ENCODE results near the gene SAMM50.
"Not testable (repeated sequence)": the region's sequence is repeated elsewhere in the genome, so short reads cannot be mapped to it uniquely, and the experiment has no call there.

The SAMM50 gene

DNA sequence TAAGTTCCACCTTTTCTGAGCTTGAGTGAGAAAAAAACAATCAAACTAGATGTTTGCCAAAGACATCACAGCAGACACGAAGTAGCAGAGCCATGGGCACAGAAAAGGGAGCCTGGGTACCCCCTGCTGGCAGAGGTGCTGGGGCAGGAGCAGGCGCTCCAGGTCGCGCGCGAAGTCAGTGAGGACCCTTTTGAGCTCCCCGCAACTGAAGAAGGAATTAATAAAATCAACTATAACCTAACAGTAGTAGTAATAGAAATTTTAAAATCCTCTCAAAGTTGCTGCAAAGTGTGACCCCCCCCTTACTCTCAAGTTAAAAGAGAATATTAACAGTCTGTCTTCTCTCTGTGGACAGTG, 48.8 kb downstream of the SAMM50 start:
- no peak for DNase-seq

DNA sequence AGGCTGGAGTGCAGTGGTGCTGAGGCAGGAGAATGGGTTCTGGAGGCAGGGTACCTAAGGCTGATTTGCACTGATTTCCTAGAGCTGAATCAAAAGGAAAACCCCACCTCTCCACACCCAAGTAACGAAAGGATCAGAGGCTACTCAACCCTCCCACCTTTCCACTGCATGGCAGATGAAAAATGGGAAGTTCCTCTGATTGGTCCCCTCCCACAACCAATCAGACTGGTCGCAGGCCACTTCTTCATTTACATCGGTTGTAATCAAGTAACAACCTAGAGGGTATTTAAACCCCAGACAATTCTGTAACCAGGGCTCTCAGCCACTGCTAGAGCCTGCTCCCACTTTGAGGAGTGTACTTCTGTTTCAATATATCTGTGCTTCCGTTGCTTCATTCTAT, 50.3 kb downstream of the SAMM50 start:
- no peak for DNase-seq

GRCh38 chr22:44012162-44012561, 56.9 kb downstream of the SAMM50 start:
- DNase-seq: no peak

DNA sequence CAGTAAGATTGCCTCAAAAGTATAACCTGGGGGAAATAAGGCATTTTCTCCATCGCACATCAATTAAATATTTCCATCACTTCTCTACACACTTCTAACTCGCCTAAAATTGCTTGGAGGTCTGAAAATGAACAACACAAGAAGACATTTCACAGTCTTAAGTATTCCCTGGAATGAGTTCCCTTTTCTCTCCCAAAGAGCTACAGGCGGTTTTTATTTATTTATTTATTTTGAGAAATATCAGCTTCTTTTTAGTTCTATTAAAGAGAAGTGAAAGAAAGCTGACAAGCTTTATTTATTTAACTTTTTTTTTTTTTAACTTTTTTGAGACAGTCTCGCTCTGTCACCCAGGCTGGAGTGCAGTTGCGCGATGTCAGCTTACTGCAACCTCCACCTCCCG, 57.3 kb downstream of the SAMM50 start:
- no peak for DNase-seq

GRCh38 chr22:44014241-44014640, 59.0 kb downstream of the SAMM50 start:
- DNase-seq: no peak

GRCh38 chr22:44016586-44016985, 61.3 kb downstream of the SAMM50 start:
- DNase-seq: not testable (repeated sequence)

DNA sequence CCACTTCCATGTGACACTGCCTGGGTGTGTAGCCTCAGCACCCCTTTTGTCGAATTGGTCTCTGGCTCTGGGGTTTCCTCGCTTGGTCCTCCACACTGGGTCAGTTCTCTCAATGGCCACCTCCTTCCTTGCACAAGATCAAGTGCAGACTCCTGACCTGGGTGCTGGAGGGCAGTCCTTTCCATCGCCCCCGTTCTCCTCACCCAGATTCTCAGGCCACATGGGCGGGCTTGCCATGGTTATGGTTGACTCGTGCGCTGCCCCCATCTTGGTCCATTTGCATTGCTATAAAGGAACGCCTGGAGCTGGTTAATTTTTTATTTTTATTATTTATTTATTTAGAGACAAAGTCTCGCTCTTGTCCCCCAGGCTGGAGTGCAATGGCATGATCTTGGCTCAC, 63.4 kb downstream of the SAMM50 start:
- DNase-seq: no peak

- no peak for DNase-seq
Measured at GRCh38 chr22:44019416-44019815, 64.2 kb downstream of the SAMM50 start.

DNA sequence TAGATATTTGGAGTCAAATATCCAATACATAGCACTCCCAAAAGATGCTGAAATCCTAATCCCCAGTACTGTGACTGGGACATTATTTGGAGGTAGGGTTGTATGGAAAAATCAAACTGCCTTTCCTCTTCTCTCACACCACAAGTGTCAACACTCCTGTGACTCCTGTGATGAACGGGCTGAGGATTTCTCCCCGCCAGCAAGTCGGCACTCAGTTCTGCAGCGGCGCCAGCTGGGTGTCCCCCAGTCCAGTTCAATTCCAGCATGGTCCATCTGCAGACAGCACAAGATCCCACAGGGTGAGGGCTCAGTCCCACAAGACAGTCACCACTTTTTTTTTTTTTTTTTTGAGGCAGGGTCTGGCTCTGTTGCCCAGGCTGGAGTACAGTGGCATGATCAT, 64.6 kb downstream of the SAMM50 start:
- no peak for DNase-seq

GRCh38 chr22:44020981-44021380, 65.7 kb downstream of the SAMM50 start:
- DNase-seq: no peak

GRCh38 chr22:44023404-44024287, 68.4 kb downstream of the SAMM50 start:
- peak; percentile 21 for DNase-seq

DNA sequence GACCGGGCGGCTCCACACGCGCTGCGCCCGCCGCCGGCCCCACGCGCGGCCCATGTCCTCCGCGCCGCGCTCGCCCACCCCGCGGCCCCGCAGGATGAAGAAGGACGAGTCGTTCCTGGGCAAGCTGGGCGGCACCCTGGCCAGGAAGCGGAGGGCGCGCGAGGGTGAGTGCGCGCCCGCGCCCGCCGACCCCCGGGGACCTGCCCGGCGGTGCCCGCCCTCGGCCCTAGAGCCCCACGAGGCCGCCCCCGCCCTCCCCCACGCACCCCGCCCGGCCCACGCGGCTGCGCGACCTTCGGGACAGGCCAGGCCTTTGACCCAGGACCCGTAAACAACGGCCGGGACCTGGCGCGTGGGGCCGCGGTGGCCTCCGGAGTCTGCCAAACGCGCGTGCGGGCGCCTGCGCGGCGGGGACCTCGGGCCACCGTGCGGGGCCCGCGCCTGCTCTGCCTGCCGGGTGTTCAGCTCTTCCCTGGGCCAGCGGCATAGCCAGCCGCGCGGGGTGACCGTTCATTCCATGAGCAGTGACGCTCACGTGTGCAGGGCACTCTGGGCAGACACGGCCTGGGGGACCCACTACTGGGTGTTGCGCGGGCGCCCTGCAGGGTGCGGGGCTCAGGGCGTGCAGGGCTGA, 69.2 kb downstream of the SAMM50 start, which contains the start of gene PARVB:
Gene PARVB (plus strand): TSS at position 15 of the 634 bp plus-strand sequence. CDS start 38 bp downstream, at position 53.
- peak; percentile 12 for DNase-seq

GRCh38 chr22:44025171-44026065, 70.2 kb downstream of the SAMM50 start:
- DNase-seq: no peak

DNA sequence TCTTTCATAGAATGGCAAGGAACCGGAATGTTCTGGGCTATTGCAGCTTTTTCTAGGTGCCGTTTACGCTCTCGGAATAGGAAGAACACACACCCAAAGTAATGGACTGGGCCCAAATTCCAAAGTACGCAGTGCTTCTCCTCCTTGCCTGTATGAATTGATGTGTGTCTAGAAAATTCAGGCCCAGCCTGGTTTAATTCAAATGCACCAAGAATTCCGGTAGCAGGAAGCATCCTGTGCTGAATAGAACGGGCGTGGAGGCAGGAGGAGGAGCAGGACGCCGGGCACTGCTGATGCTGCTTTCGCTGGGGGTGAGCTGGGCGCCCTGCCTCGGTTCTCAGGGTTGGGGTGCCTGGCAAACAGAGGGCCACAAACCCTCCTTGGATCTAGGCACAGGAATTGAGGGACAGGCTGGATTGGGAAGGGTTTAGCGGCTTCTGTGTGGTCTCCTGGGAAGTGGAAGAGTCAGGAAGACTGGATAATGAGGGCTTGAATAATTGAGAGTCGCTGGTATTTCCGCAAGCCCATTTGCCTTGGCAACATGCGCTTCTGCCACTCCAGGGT, 70.9 kb downstream of the SAMM50 start:
- no peak for DNase-seq

- DNase-seq: peak; percentile 61
Measured at GRCh38 chr22:44026630-44027511, 71.6 kb downstream of the SAMM50 start.

DNA sequence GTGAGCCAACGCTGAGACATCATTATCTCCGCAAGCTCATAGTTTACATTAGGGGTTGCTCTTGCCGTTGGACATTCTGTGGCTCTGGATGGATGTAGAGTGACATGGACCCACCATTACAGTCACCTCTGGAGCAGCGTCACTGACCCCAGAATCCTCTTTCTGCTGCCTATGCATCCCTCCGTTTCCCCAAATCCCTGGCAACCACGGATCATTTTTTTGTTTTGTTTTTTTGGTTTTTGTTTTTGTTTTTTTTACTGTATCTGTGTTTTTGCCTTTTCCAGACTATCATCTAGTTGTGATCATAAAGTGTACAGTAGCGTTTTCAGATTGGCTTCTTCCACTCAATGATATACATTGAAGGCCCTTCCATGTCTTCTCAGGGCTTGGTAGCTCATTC, 72.8 kb downstream of the SAMM50 start:
- DNase-seq: no peak

DNA sequence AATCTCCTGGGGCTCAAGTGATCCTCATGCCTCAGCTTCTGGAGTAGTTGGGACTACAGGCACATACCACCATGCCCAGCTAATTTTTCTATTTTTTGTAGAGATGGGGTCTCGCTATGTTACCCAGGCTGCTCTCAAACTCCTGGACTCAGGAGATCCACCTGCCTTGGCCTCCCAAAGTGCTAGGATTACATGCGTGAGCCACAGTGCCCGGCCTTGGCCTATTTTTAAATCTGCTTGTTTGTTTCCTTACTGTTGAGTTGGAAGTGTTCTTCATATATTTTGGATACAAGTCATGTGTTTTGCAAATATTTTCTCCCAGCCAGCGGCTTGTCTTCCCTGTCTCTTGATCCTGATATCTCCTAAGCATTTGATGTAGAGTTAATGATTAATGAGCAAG, 73.8 kb downstream of the SAMM50 start:
- no peak for DNase-seq

- no peak for DNase-seq
Measured at GRCh38 chr22:44030051-44030701, 74.9 kb downstream of the SAMM50 start.

DNA sequence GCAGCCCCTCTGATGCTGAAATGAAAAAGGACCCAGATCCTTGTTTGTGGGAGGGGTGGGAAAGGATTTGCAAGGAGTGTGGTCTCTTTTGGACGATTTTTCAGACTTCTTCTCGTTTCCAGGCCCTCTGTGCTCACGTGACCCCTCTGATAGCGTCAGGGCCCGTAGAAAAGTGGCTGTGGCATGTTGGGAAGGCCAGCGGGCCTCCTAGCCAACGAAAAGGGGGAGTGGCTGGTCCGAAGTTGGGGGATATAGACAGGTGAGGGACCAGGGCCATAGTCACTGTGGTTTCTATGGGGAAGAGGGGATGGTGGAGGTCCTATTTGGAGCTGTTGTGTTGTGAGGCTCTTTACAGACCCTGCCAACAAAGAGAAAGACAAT, 75.5 kb downstream of the SAMM50 start:
- no peak for DNase-seq

DNA sequence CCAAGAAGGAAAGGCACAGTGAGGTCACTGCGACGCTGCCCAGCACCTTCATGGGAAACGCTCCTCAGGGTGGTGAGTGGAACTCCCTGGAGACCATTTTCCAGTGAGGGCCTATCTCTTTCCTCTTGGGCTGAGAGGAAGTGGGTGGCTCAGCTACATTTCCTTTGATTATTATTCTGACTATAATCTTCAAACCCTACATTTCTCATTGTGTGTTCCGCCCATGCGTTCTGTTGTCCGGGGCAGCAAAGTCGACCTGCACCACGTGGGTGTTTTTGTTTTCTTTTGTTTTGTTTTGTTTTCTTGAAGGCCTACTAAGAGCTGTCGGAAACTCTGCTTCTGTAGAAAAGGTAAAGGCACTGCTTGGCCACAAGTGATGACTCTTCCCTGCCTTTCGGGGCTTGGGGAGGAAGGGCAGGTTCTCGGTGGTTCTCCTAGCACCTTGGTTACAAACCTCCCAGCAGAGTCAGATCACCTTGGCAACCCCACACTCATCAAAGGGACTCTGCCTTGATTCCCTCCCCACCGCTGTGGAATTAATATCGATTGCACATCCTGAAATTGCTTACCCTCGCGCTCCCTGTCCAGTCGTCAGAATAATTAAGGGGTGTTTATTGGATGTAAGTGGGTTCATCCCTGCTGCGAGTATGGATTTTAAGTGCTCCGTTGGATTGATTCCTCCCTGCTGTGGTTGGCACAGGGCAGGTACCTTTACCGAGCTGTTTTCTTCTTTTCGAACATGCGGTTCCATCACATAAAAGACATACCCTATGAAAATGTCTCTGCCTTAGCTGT, 76.1 kb downstream of the SAMM50 start:
- no peak for DNase-seq

All from stimulated activated CD4-positive, alpha-beta T cell treated with anti-CD3 and anti-CD28 coated beads, Interleukin-4, amount 100 ng/mL, for 24 hours (primary cell).